RWPE1 (cell line): ENCODE data around the gene KIFAP3.

ENCODE experiments used
- CTCF ChIA-PET: fragments of 350-600 bp; sonication (Branson Sonifier 250); formaldehyde crosslinking; extraction: SDS; loops from one replicate; lab custom pipeline; 2021; lab: Yijun Ruan, JAX
- POLR2A ChIA-PET: fragments of 400-600 bp; formaldehyde crosslinking; extraction: SDS; loops from one replicate; lab custom pipeline; 2020; ENCODE audit warnings: antibody characterized with exemption; ENCODE audit not compliant: low non-redundant PET; lab: Yijun Ruan, JAX
- DNase-seq: peaks from one replicate; pipeline ENCODE4 v3.0.0; 2012; ENCODE audit warnings: low spot score
- H3K27ac ChIP-seq: fragments of 450-650 bp; 2 replicates; pipeline ENCODE4 v1.5.1; 2017
- TF ChIP-seq, protein P1 (sequence below): fragments of 450-650 bp; conservative IDR thresholded peaks from 2 replicates; pipeline ENCODE4 v1.5.1; 2017; ENCODE audit warnings: low read depth, mild to moderate bottlenecking

The KIFAP3 gene

DNA sequence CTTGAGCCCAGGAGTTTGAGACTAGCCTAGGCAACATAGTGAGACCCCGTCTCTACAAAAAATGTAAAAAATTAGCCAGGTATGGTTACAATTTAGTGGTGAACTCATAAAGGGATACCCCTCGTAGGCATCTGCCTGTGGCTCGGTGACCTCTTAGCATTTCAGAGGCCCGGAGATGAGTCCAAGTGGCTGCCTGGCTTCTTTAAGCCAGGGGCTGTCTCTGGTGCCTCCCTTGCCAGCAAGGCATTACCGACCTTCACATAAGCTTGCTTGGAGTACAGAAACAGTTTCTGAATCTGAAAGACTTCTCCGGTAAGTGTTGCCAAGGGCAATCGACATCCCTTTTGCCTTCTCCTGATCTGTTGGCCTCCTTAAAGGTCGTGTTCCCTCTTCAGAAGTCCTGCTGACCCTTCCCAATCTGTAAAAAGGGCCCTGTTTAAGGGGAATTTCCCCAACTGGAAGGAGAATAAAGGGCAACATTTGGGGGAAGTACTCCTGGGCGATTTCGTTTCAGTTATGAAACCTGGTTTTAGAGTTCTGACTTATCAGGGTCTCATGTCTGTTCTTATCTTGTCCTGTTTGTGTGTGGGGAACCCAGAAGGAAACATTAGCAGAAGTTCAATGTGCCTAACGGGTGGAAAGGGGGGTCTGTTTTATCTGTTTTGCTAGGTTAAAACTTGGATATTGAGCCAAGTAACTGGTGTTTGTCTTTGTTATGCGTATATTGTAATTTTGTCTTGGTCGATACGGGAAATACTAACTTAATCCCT, 32.9 kb downstream of the KIFAP3 start:
- TF ChIP-seq, protein P1, sequence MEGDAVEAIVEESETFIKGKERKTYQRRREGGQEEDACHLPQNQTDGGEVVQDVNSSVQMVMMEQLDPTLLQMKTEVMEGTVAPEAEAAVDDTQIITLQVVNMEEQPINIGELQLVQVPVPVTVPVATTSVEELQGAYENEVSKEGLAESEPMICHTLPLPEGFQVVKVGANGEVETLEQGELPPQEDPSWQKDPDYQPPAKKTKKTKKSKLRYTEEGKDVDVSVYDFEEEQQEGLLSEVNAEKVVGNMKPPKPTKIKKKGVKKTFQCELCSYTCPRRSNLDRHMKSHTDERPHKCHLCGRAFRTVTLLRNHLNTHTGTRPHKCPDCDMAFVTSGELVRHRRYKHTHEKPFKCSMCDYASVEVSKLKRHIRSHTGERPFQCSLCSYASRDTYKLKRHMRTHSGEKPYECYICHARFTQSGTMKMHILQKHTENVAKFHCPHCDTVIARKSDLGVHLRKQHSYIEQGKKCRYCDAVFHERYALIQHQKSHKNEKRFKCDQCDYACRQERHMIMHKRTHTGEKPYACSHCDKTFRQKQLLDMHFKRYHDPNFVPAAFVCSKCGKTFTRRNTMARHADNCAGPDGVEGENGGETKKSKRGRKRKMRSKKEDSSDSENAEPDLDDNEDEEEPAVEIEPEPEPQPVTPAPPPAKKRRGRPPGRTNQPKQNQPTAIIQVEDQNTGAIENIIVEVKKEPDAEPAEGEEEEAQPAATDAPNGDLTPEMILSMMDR, result no peak
- ChIA-PET POLR2A (no interaction called here), CTCF (no interaction called here)
- H3K27ac ChIP-seq, result no peak overlapping the region
- DNase-seq, result no peak

DNA sequence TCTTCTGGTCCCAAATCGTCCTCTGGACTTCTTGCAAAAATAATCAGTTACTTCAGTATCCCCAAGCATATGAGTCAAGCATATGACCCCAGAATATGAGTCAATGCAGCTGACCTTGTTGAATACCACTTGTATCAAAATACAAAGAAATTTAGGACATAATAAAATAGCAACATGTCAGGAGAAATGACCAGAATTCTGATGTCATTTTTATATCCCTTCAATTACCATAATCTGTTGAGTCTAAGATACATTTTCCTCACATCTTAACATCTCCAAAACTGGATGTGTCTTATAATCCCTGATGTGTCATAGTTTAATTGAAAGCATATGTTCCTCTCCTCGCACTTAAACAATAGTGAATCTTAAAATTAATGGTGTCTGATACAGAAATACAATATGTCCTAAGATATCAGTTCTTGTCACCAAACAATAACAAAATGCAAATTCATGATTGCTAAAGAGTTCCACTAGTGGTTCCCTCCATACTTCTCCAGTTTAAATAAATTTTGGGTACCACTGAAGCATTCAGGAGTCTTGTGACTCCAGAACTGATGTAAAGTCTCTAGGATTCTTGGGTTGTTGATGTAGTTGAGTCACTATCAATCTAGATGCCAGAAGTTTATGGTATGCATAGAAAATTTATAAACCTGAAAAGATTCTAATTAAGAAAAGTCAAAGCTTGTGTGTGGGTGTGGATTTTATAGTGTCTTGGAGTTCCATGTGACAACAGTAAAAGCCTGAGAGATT, 41.8 kb downstream of the KIFAP3 start:
- ChIA-PET CTCF (no interaction called here), POLR2A (no interaction called here)
- H3K27ac ChIP-seq, result no peak overlapping the region
- DNase-seq, result no peak
- TF ChIP-seq, protein P1, result no peak

DNA sequence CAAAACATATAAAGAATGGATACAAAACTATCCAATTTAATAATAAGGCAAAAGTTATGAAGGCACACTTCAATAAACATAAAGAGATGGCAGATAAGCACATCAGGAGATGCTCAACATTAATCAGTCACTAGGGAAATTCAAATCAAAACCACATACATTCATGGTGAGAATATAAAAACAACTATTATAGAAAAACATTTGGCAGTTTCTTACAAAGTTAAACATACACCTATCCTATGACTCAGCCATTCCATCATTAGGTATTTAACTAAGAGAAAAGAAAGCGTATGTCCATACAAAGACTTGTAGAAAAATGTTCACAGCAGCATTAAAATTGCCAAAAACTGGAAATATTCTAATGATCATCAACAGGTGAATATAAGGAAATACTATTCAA, 44.3 kb downstream of the KIFAP3 start:
- DNase-seq, result no peak
- CTCF ChIA-PET, result no interaction called here
- POLR2A ChIA-PET, result no interaction called here
- TF ChIP-seq, protein P1, result no peak
- no peak overlapping the region for H3K27ac ChIP-seq

DNA sequence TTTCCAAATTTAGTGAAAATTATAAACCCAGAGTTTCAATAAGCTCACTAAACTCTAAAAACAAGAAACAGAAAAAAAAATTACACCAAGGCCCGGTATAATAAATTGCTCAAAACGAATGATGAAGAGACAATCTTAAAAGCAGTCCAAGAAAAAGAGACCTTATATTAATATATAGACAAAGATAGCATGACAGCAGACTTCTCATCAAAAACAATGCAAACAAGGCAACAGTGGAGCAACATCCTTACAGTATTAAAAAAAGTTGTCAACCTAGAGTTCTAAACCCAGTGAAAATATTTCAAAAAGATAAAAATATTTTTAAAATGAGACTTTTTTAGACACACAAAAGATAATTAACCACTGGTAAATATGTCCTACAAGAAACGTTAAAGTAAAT, 46.7 kb downstream of the KIFAP3 start:
- no peak overlapping the region for H3K27ac ChIP-seq
- no peak for DNase-seq
- POLR2A ChIA-PET, result no interaction called here
- TF ChIP-seq, protein P1, result no peak
- CTCF ChIA-PET, result no interaction called here

DNA sequence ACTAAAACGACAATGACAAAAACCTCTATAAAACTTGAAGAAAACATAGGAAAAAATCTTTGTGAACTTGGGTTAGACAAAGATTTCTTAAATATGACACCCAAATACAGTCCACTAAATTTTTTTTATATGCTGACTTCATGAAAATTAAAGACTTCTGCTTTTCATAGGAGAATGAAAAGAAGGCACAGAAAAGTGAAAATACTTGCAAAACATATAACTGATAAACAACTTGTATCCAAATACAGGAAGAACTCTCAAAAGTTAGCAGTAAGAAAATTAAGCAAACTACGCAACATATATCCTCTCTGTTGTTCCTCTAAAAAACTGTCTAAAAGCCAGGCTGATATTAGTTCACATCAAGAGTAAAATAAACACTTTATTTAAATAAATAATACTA, 53.6 kb downstream of the KIFAP3 start:
- ChIA-PET CTCF (no interaction called here), POLR2A (no interaction called here)
- no peak for DNase-seq
- TF ChIP-seq, protein P1, result no peak
- H3K27ac ChIP-seq, result no peak overlapping the region

DNA sequence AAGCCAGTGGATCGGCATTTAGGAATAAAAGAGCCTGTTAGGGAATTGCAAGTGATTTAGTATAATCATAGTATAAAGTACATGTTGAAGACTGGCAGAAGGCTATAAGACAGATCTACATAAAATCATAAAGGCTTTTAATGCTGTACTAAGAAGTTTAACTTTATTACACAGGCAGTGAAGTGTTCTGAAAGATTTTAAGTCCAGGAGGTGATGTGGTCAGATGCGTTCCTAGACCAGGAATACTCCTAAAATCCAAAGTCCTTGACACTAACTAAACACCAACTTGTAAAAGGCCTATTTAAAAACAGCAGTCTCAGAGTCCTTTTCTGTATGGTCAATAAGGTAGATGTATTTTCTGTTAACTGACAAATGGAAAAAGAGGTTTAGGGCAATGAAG, 57.0 kb downstream of the KIFAP3 start:
- ChIA-PET POLR2A (no interaction called here), CTCF (no interaction called here)
- no peak overlapping the region for H3K27ac ChIP-seq
- DNase-seq, result no peak
- TF ChIP-seq, protein P1, result no peak
